Right cardiac atrium (tissue), 5 donors: ENCODE data around the gene CPNE9. TPM values are rescaled to one million over a fixed set of nuclear protein-coding genes. Genes with fewer than 3 reads are reported as not detected.

Source experiments
- ATAC-seq, 2 donors: fragments of 200-7000 bp; cut with Tn5 transposase; one replicate each; pipeline versions ENCODE4 v1.8.0 to v1.9.1; 2020; ENCODE audit warnings: moderate library complexity in 2 of 2, mild to moderate bottlenecking in 1 of 2
- DNase-seq, 3 donors: peaks; one replicate each; pipeline ENCODE4 v3.0.0-alpha.2; 2020
- H3K27ac ChIP-seq: one replicate; pipeline ENCODE4 v1.5.1; 2013; ENCODE audit warnings: mild to moderate bottlenecking, low read length, control low read depth, moderate library complexity
- H3K27me3 ChIP-seq: one replicate; pipeline ENCODE4 v1.6.1; 2013; ENCODE audit not compliant: control insufficient read depth, insufficient read depth
- H3K4me1 ChIP-seq: one replicate; pipeline ENCODE4 v1.6.1; 2013; ENCODE audit warnings: low read length; ENCODE audit not compliant: control insufficient read depth, insufficient read depth
- H3K4me3 ChIP-seq: one replicate; pipeline ENCODE4 v1.5.1; 2013; ENCODE audit warnings: low read length, control low read depth
- H3K9me3 ChIP-seq: one replicate; pipeline ENCODE4 v1.6.1; 2013; ENCODE audit warnings: low read length; ENCODE audit not compliant: control insufficient read depth
- WGBS: extraction: QIAGEN DNeasy Blood & Tissue Kit; methylation state at CpG from one replicate; pipeline ENCODE4 v1.1.7; 2013; 5-methylcytosine and 5-hydroxymethylcytosine counted together
- intact Hi-C, 4 donors: fragments of 100-400 bp; cut with DNase I; formaldehyde crosslinking; loops; one replicate each; pipeline versions ENCODE4 v1.11.0 to v1.14.0; 2022 to 2023
- polyA plus RNA-seq: library from polyadenylated mRNA; stranded (reverse); fragments of 200-250 nt; gene quantifications from one replicate; pipeline ENCODE4 v1.2.3, GENCODE V29; 2013
- total RNA-seq, 4 donors: library from RNA; stranded (reverse); fragmentation: NEBNext Ultra II Directional; extraction: Animal tissue kit (Norgen Biotek cat#: 25700); gene quantifications; one replicate each; pipeline ENCODE4 v1.2.1, GENCODE V29; 2021
- donor health status: healthy with polysubstance abuse.
- donor health status: DM: no; HTN: yes; CAD: no.
- donor health status: DM: no; HTN: no; CAD: no.
- donor health status: DM: no; HTN: yes; CAD: no; lungs with severe emphysema.
- donor health status: DM: yes; HTN: yes; CAD: no.

Gene CPNE9
- total and polyA plus RNA-seq, 5 donors = 0.07 to 0.31 (median 0.13) TPM; not detected in 1

DNA sequence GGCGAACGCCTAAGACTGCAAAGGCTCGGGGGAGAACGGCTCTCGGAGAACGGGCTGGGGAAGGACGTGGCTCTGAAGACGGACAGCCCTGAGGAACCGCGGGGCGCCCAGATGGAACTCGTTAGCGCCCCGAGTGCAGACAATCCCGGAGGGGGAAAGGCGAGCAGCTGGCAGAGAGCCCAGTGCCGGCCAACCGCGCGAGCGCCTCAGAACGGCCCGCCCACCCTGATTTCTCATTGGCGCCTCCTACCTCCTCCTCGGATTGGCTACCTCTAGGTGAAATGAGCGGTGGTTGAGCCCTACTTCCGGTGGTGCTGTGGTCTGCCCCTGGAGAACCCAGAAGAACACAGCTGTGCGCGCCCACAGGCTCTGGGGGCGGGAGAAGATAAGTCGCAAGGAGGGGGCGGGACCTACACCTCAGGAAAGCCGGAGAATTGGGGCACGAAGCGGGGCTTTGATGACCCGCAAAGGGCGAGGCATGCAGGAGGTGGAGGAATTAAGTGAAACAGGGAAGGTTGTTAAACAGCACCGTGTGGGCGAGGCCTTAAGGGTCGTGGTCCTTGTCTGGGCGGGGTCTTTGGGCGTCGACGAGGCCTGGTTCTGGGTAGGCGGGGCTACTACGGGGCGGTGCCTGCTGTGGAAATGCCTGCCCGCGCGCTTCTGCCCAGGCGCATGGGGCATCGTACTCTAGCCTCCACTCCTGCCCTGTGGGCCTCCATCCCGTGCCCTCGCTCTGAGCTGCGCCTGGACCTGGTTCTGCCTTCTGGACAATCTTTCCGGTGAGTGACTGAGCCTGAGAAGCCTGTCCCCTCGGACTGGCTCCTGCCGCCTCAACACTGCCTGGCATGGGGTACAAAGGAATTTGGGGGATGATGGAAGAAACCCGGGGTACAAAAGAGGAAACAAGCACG is 46.3 kb downstream of the CPNE9 start, which contains the start of gene OGG1:
Gene OGG1 (plus strand): TSS at position 308 of the 911 bp plus-strand sequence. CDS start 335 bp downstream, at position 643.
- H3K4me1 ChIP-seq = peaks cover 6% of the 10 kb centered on the region
- intact Hi-C loops = no loop called here
- DNase-seq (peak; percentile 98 to 99 (median 99)), ATAC-seq (peak; percentile 98)
- H3K9me3 ChIP-seq = no peaks in the 10 kb centered on the region
- WGBS = under 1% methylated on average over 60 of the region's 60 CpGs
- peak within 1 kb of the TSS; percentile 87 for H3K4me3 ChIP-seq
- peak within 1 kb of the TSS; percentile 94 for H3K27ac ChIP-seq
- no peaks in the 10 kb centered on the region for H3K27me3 ChIP-seq

DNA sequence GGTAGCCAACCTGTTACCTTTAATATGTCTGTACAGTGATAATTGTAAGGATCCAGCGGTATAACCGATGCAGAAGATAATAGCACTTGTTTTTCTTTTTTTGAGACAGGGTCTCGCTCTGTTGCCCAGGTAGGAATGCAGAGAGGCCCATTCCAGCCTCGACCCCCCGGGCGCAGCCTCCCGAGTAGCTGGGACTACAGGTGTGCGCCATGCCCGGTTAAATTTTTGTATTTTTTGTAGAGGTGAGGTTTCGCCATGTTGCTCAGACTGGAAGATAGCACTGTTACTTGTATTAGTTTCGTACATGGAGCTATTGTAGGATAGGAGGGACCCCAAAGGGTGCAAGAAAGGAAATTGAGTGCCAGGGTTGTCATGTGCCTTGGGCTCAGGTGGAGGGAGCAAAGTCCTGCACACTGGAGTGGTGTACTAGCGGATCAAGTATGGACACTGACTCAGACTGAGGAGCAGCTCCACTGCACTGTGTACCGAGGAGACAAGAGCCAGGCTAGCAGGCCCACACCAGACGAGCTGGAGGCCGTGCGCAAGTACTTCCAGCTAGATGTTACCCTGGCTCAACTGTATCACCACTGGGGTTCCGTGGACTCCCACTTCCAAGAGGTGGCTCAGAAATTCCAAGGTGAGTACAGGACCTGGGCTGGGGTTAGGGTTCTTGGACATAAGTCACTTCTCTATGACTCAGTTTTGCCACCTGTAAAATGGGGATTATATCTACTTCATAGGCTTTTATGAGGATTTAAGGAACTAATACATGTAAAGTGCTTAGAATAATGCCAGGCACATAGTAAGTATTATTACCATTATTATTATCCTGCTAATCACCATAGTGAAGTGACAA is 47.2 kb downstream of the CPNE9 start:
- Histone ChIP-seq H3K27me3 (no peaks in the 10 kb centered on the region), H3K4me1 (peaks cover 6% of the 10 kb centered on the region), H3K4me3 (peak overlapping the region; percentile 87), H3K9me3 (no peaks in the 10 kb centered on the region), H3K27ac (peak overlapping the region; percentile 94)
- no peak for ATAC-seq
- 41% methylated on average over 17 of the region's 17 CpGs for WGBS
- intact Hi-C loops = no loop called here
- DNase-seq = peak in 1 of 3 donors; percentile 49

- no peak for ATAC-seq
- Histone ChIP-seq H3K27me3 (no peaks in the 10 kb centered on the region), H3K4me1 (peaks cover 3% of the 10 kb centered on the region), H3K4me3 (no peak overlapping the region), H3K27ac (no peak overlapping the region), H3K9me3 (no peaks in the 10 kb centered on the region)
- DNase-seq = peak in 1 of 3 donors; percentile 53
- 68% methylated on average over 8 of the region's 8 CpGs for WGBS
- intact Hi-C loops = no loop called here
Observed at GRCh38 chr3:9754678-9755077, 51.0 kb downstream of the CPNE9 start.

DNA sequence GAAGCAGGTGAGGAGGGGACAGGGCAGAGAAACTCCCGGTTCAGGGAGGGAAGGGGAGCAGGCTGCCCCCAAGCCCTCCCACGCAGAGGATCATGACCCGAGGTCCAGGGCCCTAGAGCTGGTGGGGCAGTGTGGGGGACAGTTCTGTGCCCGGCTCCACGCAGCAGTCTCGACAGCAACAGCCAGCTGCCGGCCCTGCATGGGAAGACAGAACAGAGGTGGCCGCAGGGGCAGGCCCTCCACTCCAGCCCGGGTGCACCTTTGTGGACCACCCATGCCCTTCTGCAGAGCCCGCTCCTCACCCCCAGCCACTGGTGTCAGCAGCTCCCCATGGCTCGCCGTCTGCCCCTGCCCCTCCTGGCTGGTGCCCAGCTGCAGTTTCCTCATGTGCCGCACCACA is 53.8 kb downstream of the CPNE9 start:
- H3K27ac ChIP-seq = no peak overlapping the region
- WGBS = 92% methylated on average over 13 of the region's 13 CpGs
- no peaks in the 10 kb centered on the region for H3K9me3 ChIP-seq
- ATAC-seq (no peak), DNase-seq (no peak)
- no peaks in the 10 kb centered on the region for H3K27me3 ChIP-seq
- no peak overlapping the region for H3K4me3 ChIP-seq
- H3K4me1 ChIP-seq = no peaks in the 10 kb centered on the region
- intact Hi-C loops = no loop called here

- ATAC-seq (no peak), DNase-seq (no peak)
- Histone ChIP-seq H3K27ac (no peak overlapping the region), H3K27me3 (no peaks in the 10 kb centered on the region), H3K4me1 (no peaks in the 10 kb centered on the region), H3K9me3 (no peaks in the 10 kb centered on the region), H3K4me3 (no peak overlapping the region)
- 96% methylated on average over 10 of the region's 10 CpGs for WGBS
- intact Hi-C loops = no loop called here
Observed at GRCh38 chr3:9760779-9761505, 57.3 kb downstream of the CPNE9 start.

- intact Hi-C loops = no loop called here
- Histone ChIP-seq H3K27ac (no peak overlapping the region), H3K4me1 (no peaks in the 10 kb centered on the region), H3K27me3 (no peaks in the 10 kb centered on the region), H3K4me3 (no peak overlapping the region), H3K9me3 (no peaks in the 10 kb centered on the region)
- DNase-seq = no peak
- no peak for ATAC-seq
- 92% methylated on average over 5 of the region's 5 CpGs for WGBS
Observed at GRCh38 chr3:9761919-9762318, 58.3 kb downstream of the CPNE9 start.

- Histone ChIP-seq H3K9me3 (no peaks in the 10 kb centered on the region), H3K4me1 (no peaks in the 10 kb centered on the region), H3K27me3 (no peaks in the 10 kb centered on the region), H3K4me3 (no peak overlapping the region), H3K27ac (no peak overlapping the region)
- intact Hi-C loops = no loop called here
- DNase-seq (no peak), ATAC-seq (no peak)
- 90% methylated on average over 8 of the region's 8 CpGs for WGBS
Observed at GRCh38 chr3:9762871-9763270, 59.2 kb downstream of the CPNE9 start.

DNA sequence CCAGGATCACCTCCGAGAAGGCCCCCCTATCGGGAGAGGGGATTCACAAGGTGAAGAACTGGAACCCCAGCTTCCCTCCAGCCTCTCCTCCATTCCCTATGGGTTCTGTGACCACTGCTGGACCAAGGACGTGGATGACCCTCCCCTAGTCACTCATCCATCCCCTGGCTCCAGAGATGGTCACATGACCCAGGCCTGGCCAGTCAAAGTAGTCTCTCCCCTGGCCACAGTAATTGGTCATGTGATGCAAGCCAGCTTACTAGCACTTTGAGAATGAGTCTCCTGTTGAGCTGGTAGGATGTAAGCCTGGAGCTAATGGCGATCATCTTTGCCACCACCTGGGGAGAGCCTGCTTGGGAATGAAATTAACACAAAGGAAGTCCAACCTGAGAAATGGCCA is 62.2 kb downstream of the CPNE9 start:
- Histone ChIP-seq H3K4me1 (peaks cover 5% of the 10 kb centered on the region), H3K9me3 (no peaks in the 10 kb centered on the region), H3K27ac (no peak overlapping the region), H3K4me3 (no peak overlapping the region), H3K27me3 (no peaks in the 10 kb centered on the region)
- intact Hi-C loops = no loop called here
- ATAC-seq (no peak), DNase-seq (no peak)
- WGBS = 85% methylated on average over 4 of the region's 4 CpGs

GRCh38 chr3:9767418-9767817 is 63.8 kb downstream of the CPNE9 start:
- intact Hi-C loops = no loop called here
- H3K4me1 ChIP-seq = peaks cover 5% of the 10 kb centered on the region
- no peak overlapping the region for H3K4me3 ChIP-seq
- no peaks in the 10 kb centered on the region for H3K9me3 ChIP-seq
- ATAC-seq (peak; percentile 39 to 73), DNase-seq (peak in 2 of 3 donors; percentile 64 to 76)
- H3K27ac ChIP-seq = peak overlapping the region; percentile 36
- WGBS = 50% methylated on average over 7 of the region's 7 CpGs
- no peaks in the 10 kb centered on the region for H3K27me3 ChIP-seq

DNA sequence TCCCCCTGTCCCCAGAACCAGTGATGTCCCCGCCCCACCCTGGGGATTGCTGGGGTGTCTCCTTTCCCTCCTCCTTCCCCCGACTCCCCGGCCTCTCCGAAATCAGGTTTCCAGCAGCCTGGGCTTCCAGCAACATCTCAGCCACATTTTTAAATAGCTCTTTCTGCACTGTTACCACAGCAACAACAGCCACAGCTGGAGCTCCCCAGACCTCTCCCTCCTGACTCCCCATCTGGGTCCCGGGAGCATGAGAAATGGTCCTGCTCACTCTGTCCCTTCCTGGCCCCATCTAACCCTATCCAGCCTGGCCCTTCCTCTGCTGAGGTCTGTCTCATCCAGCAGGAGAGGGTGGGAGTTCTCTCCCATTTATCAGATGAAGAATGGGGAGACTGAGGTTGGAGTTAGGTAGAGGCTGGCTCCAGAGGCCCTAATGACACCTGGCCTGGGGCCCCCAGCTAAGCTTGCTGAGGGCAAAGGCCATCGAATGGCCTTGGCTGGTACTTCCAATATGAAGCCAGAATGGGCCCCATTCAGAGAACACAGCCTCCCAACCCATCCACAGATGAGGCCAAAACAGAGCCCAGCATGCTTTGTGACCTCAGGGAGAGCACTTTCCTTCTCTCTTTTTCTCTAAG is 64.6 kb downstream of the CPNE9 start:
- Histone ChIP-seq H3K4me1 (peaks cover 5% of the 10 kb centered on the region), H3K27ac (no peak overlapping the region), H3K9me3 (no peaks in the 10 kb centered on the region), H3K27me3 (no peaks in the 10 kb centered on the region), H3K4me3 (no peak overlapping the region)
- DNase-seq (no peak), ATAC-seq (no peak)
- intact Hi-C loops = no loop called here
- 61% methylated on average over 6 of the region's 6 CpGs for WGBS
